ENCODE data around the gene GZF1.

The GZF1 gene

GRCh38 chr20:23361476-23362391 is at the start of gene GZF1:
GZF1 (plus strand) TSS chr20:23362182; CDS start chr20:23364384, 2,202 bp downstream.
- DNase-seq, result peak; percentile 99 to 100
- TF ChIP-seq POLR2A (IDR thresholded peaks at IDR 0.05; ENCODE audit: low read length) (peak; percentile 95), GATA1 (IDR thresholded peaks at IDR 0.05; ENCODE audit: low read depth, low read length) (no peak)

- no peak for DNase-seq
Measured at GRCh38 chr20:23313271-23313670, 48.7 kb upstream of the GZF1 start.

GRCh38 chr20:23314699-23315098 is 47.3 kb upstream of the GZF1 start:
- TF ChIP-seq GATA1 (IDR thresholded peaks at IDR 0.05; ENCODE audit: low read depth, low read length) (no peak), POLR2A (IDR thresholded peaks at IDR 0.05; ENCODE audit: low read length) (no peak)
- DNase-seq, result no peak

More at GRCh38 chr20:23313271-23313670, 48.7 kb upstream of the GZF1 start:
- TF ChIP-seq GATA1 (IDR thresholded peaks at IDR 0.05; ENCODE audit: low read depth, low read length) (no peak), POLR2A (IDR thresholded peaks at IDR 0.05; ENCODE audit: low read length) (no peak)

- no peak for DNase-seq
Measured at GRCh38 chr20:23315099-23315498, 46.9 kb upstream of the GZF1 start.

GRCh38 chr20:23316626-23317025 is 45.4 kb upstream of the GZF1 start:
- no peak for TF ChIP-seq GATA1 (IDR thresholded peaks at IDR 0.05; ENCODE audit: low read depth, low read length)
- no peak for TF ChIP-seq POLR2A (IDR thresholded peaks at IDR 0.05; ENCODE audit: low read length)

More at GRCh38 chr20:23315099-23315498, 46.9 kb upstream of the GZF1 start:
- no peak for TF ChIP-seq GATA1 (IDR thresholded peaks at IDR 0.05; ENCODE audit: low read depth, low read length)
- TF ChIP-seq POLR2A (IDR thresholded peaks at IDR 0.05; ENCODE audit: low read length), result no peak

GRCh38 chr20:23317081-23317480 is 44.9 kb upstream of the GZF1 start:
- DNase-seq, result no peak
- no peak for TF ChIP-seq POLR2A (IDR thresholded peaks at IDR 0.05; ENCODE audit: low read length)
- TF ChIP-seq GATA1 (IDR thresholded peaks at IDR 0.05; ENCODE audit: low read depth, low read length), result no peak

More at GRCh38 chr20:23316626-23317025, 45.4 kb upstream of the GZF1 start:
- DNase-seq, result no peak

- TF ChIP-seq POLR2A (IDR thresholded peaks at IDR 0.05; ENCODE audit: low read length) (no peak), GATA1 (IDR thresholded peaks at IDR 0.05; ENCODE audit: low read depth, low read length) (no peak)
- DNase-seq, result no peak
Measured at GRCh38 chr20:23318347-23318746, 43.6 kb upstream of the GZF1 start.

- TF ChIP-seq GATA1 (IDR thresholded peaks at IDR 0.05; ENCODE audit: low read depth, low read length) (no peak), POLR2A (IDR thresholded peaks at IDR 0.05; ENCODE audit: low read length) (no peak)
- peak; percentile 11 to 22 for DNase-seq
Measured at GRCh38 chr20:23320317-23320716, 41.7 kb upstream of the GZF1 start.

- TF ChIP-seq GATA1 (IDR thresholded peaks at IDR 0.05; ENCODE audit: low read depth, low read length) (no peak), POLR2A (IDR thresholded peaks at IDR 0.05; ENCODE audit: low read length) (no peak)
- DNase-seq, result no peak
Measured at GRCh38 chr20:23325107-23325506, 36.9 kb upstream of the GZF1 start.

- no peak for DNase-seq
- TF ChIP-seq GATA1 (IDR thresholded peaks at IDR 0.05; ENCODE audit: low read depth, low read length) (no peak), POLR2A (IDR thresholded peaks at IDR 0.05; ENCODE audit: low read length) (no peak)
Measured at GRCh38 chr20:23326774-23327173, 35.2 kb upstream of the GZF1 start.

GRCh38 chr20:23327617-23328333 is 34.2 kb upstream of the GZF1 start:
- no peak for DNase-seq
- TF ChIP-seq GATA1 (IDR thresholded peaks at IDR 0.05; ENCODE audit: low read depth, low read length) (no peak), POLR2A (IDR thresholded peaks at IDR 0.05; ENCODE audit: low read length) (no peak)

GRCh38 chr20:23331450-23332350 is 30.3 kb upstream of the GZF1 start:
- TF ChIP-seq POLR2A (IDR thresholded peaks at IDR 0.05; ENCODE audit: low read length) (no peak), GATA1 (IDR thresholded peaks at IDR 0.05; ENCODE audit: low read depth, low read length) (no peak)
- no peak for DNase-seq

GRCh38 chr20:23332467-23332866 is 29.5 kb upstream of the GZF1 start:
- DNase-seq, result no peak
- no peak for TF ChIP-seq POLR2A (IDR thresholded peaks at IDR 0.05; ENCODE audit: low read length)
- no peak for TF ChIP-seq GATA1 (IDR thresholded peaks at IDR 0.05; ENCODE audit: low read depth, low read length)
